HCT116 (cell line): ENCODE measurements around the gene TCF12. TPM values are rescaled to one million over a fixed set of nuclear protein-coding genes. Genes with fewer than 3 reads are reported as not detected.

Experiments
- ATAC-seq: fragments of 200-7000 bp; cut with Tn5 transposase; 2 replicates; pipeline ENCODE4 v1.9.1; 2020; ENCODE audit warnings: mild to moderate bottlenecking, moderate library complexity
- BruUV-seq: library from RNA; stranded (reverse); fragments of 400-500 nt; replicated peaks from 2 replicates; lab custom pipeline; 2021; lab: Mats Ljungman, UMichigan
- CTCF ChIA-PET: fragments of 300-600 bp; sonication (Branson Sonifier 250); formaldehyde crosslinking; loops from one replicate; lab custom pipeline; 2021; ENCODE audit warnings: antibody characterized with exemption; lab: Charles Lee
- POLR2A ChIA-PET: fragments of 300-600, 350-600 bp; sonication (Branson Sonifier 250); formaldehyde crosslinking; loops from one replicate; lab custom pipeline; 2021; ENCODE audit warnings: antibody characterized with exemption; lab: Charles Lee
- RAD21 ChIA-PET, 2 experiments: fragments of 300-600 bp; sonication (Branson Sonifier 250); formaldehyde crosslinking; loops; one replicate each; lab custom pipeline; 2023; ENCODE audit warnings: low total read pairs in 2 of 2; ENCODE audit not compliant: uncharacterized antibody in 2 of 2, unreplicated experiment in 2 of 2, low non-redundant PET in 1 of 2; lab: Charles Lee
- DNase-seq: peaks from one replicate; pipeline ENCODE4 v3.0.0-alpha.2; 2010; ENCODE audit warnings: low read depth, low spot score
- H2AFZ ChIP-seq: fragments of 200-600 bp; shearing (Covaris generic), sonication (generic); 2 replicates; pipeline ENCODE4 v1.6.1; 2017; ENCODE audit warnings: low read depth, mixed run types, mixed read lengths, antibody characterized with exemption, low read length; ENCODE audit not compliant: poor library complexity, severe bottlenecking
- H3K27ac ChIP-seq: 2 replicates; pipeline ENCODE4 v1.5.1; 2012; ENCODE audit warnings: low read depth, low read length
- H3K27me3 ChIP-seq: fragments of 200-600 bp; sonication (generic); 2 replicates; pipeline ENCODE4 v1.6.1; 2016; ENCODE audit warnings: mixed run types, low read length, mixed read lengths; ENCODE audit not compliant: insufficient read depth
- H3K36me3 ChIP-seq, 2 experiments: fragments of 200-500 bp in 1 of 2; fragments of 200-600 bp in 1 of 2; sonication (Bioruptor generic) in 1 of 2; sonication (generic) in 1 of 2; 2 replicates each; pipeline versions ENCODE4 v1.5.1 to v1.6.1; 2014 to 2016; ENCODE audit warnings: low read length in 2 of 2, inconsistent platforms in 1 of 2, mixed read lengths in 1 of 2, mixed run types in 1 of 2; ENCODE audit not compliant: insufficient read depth in 2 of 2, control insufficient read depth in 1 of 2
- H3K4me1 ChIP-seq, 2 experiments: fragments of 200-600 bp in 1 of 2; sonication (generic) in 1 of 2; 2 replicates each; pipeline versions ENCODE4 v1.5.1 to v1.6.1; 2012 to 2017; ENCODE audit warnings: low read length in 2 of 2, inconsistent platforms in 1 of 2, mild to moderate bottlenecking in 1 of 2, mixed read lengths in 1 of 2, mixed run types in 1 of 2, moderate library complexity in 1 of 2; ENCODE audit not compliant: insufficient read depth in 2 of 2, control insufficient read depth in 1 of 2
- H3K4me2 ChIP-seq: fragments of 200-600 bp; sonication (generic); 2 replicates; pipeline ENCODE4 v1.6.1; 2017; ENCODE audit warnings: mixed run types, low read length, mixed read lengths
- H3K4me3 ChIP-seq, 2 experiments: fragments of 200-600 bp in 1 of 2; sonication (generic) in 1 of 2; replicated peaks in 1 of 2; 2 replicates each; pipeline ENCODE4 v1.5.1; 2011 to 2016; ENCODE audit warnings: low read length in 2 of 2, control low read depth in 1 of 2, low read depth in 1 of 2, mild to moderate bottlenecking in 1 of 2, mixed read lengths in 1 of 2, mixed run types in 1 of 2
- H3K79me2 ChIP-seq: fragments of 200-600 bp; sonication (generic); 2 replicates; pipeline ENCODE4 v1.6.1; 2017; ENCODE audit warnings: mild to moderate bottlenecking, mixed run types, low read length, moderate library complexity, mixed read lengths; ENCODE audit not compliant: insufficient read depth
- H3K9ac ChIP-seq: fragments of 200-600 bp; sonication (generic); 2 replicates; pipeline ENCODE4 v1.6.1; 2016; ENCODE audit warnings: low read length, mixed read lengths
- H3K9me2 ChIP-seq: fragments of 200-600 bp; sonication (generic), shearing (Covaris generic); 2 replicates; pipeline ENCODE4 v1.6.1; 2017; ENCODE audit warnings: mixed run types, mild to moderate bottlenecking, moderate library complexity; ENCODE audit not compliant: insufficient read depth
- H3K9me3 ChIP-seq, 2 experiments: fragments of 200-500 bp in 1 of 2; fragments of 200-600 bp in 1 of 2; sonication (Bioruptor generic) in 1 of 2; sonication (generic) in 1 of 2; 2 replicates each; pipeline ENCODE4 v1.6.1; 2014 to 2017; ENCODE audit warnings: low read length in 2 of 2, mixed read lengths in 2 of 2, inconsistent platforms in 1 of 2, low read depth in 1 of 2, mild to moderate bottlenecking in 1 of 2, mixed run types in 1 of 2, moderate library complexity in 1 of 2; ENCODE audit not compliant: control insufficient read depth in 1 of 2, insufficient read depth in 1 of 2
- H4K20me1 ChIP-seq: fragments of 200-600 bp; sonication (generic), shearing (Covaris generic); 2 replicates; pipeline ENCODE4 v1.6.1; 2017; ENCODE audit warnings: mixed run types, mild to moderate bottlenecking, moderate library complexity; ENCODE audit not compliant: insufficient read depth
- CBX3 ChIP-seq: IDR thresholded peaks from 2 replicates; pipeline ENCODE4 v1.6.1; 2012; ENCODE audit warnings: low read depth
- CTCF ChIP-seq, 3 experiments: fragments of 200-600 bp in 1 of 3; sonication (generic) in 1 of 3; IDR thresholded peaks in 2 of 3; conservative IDR thresholded peaks in 1 of 3; 2 replicates each; pipeline ENCODE4 v1.5.1; 2012 to 2017; ENCODE audit warnings: low read depth in 2 of 3, low read length in 2 of 3, antibody characterized with exemption in 1 of 3, borderline replicate concordance in 1 of 3, control low read depth in 1 of 3, mild to moderate bottlenecking in 1 of 3, mixed read lengths in 1 of 3, mixed run types in 1 of 3, moderate library complexity in 1 of 3; ENCODE audit not compliant: insufficient read depth in 1 of 3
- EGR1 ChIP-seq: IDR thresholded peaks from 2 replicates; pipeline ENCODE4 v1.6.1; 2012; ENCODE audit warnings: low read depth
- EZH2 ChIP-seq: fragments of 200-600 bp; sonication (generic); IDR thresholded peaks from 2 replicates; pipeline ENCODE4 v1.6.1; 2017; ENCODE audit warnings: antibody characterized with exemption, mixed run types
- FOSL1 ChIP-seq: IDR thresholded peaks from 2 replicates; pipeline ENCODE4 v1.6.1; 2012; ENCODE audit warnings: low read depth
- RAD21 ChIP-seq: IDR thresholded peaks from 2 replicates; pipeline ENCODE4 v1.6.1; 2012; ENCODE audit warnings: low read depth, mild to moderate bottlenecking
- SIN3A ChIP-seq: IDR thresholded peaks from 2 replicates; pipeline ENCODE4 v1.6.1; 2012; ENCODE audit warnings: low read depth
- TCF7L2 ChIP-seq: IDR thresholded peaks from 2 replicates; pipeline ENCODE4 v1.7.0; 2011; ENCODE audit warnings: borderline replicate concordance, inconsistent platforms; ENCODE audit not compliant: insufficient read depth, insufficient read length; ENCODE audit errors: extremely low read depth
- YY1 ChIP-seq: IDR thresholded peaks from 2 replicates; pipeline ENCODE4 v1.6.1; 2011; ENCODE audit warnings: low read length, low read depth, moderate library complexity, mild to moderate bottlenecking; ENCODE audit not compliant: insufficient replicate concordance; ENCODE audit errors: extremely low read depth
- ZFX ChIP-seq: fragments of 450-650 bp; IDR thresholded peaks from 2 replicates; pipeline ENCODE4 v1.6.1; 2017
- ZNF274 ChIP-seq: fragments of 200-500 bp; sonication (Bioruptor generic); IDR thresholded peaks from 2 replicates; pipeline ENCODE4 v1.6.1; 2014; ENCODE audit warnings: mild to moderate bottlenecking, low read depth, low read length, inconsistent platforms
- intact Hi-C: fragments of 100-400 bp; cut with micrococcal nuclease; formaldehyde crosslinking; loops from 2 replicates; pipeline ENCODE4 v1.10.0; 2022
- total RNA-seq: library from RNA; stranded (reverse); gene quantifications from one replicate; pipeline ENCODE4 v1.2.1, GENCODE V29; 2021; ENCODE audit not compliant: unreplicated experiment

Gene TCF12
- total RNA-seq, 1 experiment from 2014 or later = 71.6 TPM

- Histone ChIP-seq H3K9ac (no peak overlapping the region), H3K36me3 (no peaks in the 10 kb centered on the region), H2AFZ (no peak overlapping the region), H3K9me3 (no peaks in the 10 kb centered on the region), H3K27ac (peak overlapping the region; percentile 32; the same call in 1 of the 2 replicates), H3K27me3 (no peaks in the 10 kb centered on the region), H4K20me1 (peaks cover 21% of the 10 kb centered on the region; the same call in 1 of the 2 replicates)
- no TSS peak for BruUV-seq
- RAD21 ChIA-PET = no interaction called here
- peak; percentile 52; the same call in 1 of the 2 replicates for ATAC-seq
- TF ChIP-seq RAD21 (no peak), FOSL1 (peak; percentile 16; the same call in 1 of the 2 replicates)
- TF ChIP-seq, all 23 proteins: peak for 1
- intact Hi-C loops = no loop called here
- Histone ChIP-seq H3K4me2 (peak overlapping the region; percentile 41; the same call in 1 of the 2 replicates), H3K9me2 (no peaks in the 10 kb centered on the region), H3K4me1 (peaks cover 18 to 19% of the 10 kb centered on the region in 2 experiments), H3K79me2 (peaks cover 94% of the 10 kb centered on the region), H3K4me3 (no peak overlapping the region)
- ChIA-PET POLR2A (no interaction called here), CTCF (no interaction called here)
- no peak for DNase-seq
Measured at GRCh38 chr15:56929399-56929798, 11.0 kb downstream of the TCF12 start.

DNA sequence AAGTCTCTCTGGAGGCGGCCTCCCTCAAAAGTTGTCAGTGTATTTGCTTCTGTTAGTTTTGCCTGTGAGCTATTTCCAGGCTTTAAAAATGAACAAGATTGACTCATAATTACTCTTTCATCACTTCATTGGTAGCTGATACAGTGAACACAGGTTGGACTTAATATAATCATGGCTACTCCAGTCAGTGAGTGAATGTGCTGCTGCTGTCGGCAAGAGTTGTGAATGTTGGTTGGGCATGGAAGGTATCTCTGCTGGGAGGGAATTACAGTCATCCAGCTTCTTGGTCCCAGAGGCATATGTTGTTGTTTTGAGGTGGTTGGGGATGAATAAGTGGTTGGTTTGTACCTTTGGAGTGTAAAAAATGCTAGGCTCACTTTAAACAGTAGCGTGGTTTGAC is 11.5 kb downstream of the TCF12 start:
- ChIA-PET RAD21 (no interaction called here), POLR2A (no interaction called here), CTCF (no interaction called here)
- Histone ChIP-seq H3K9me3 (no peaks in the 10 kb centered on the region), H3K27ac (no peak overlapping the region; the same call in 1 of the 2 replicates), H3K79me2 (peaks cover 94% of the 10 kb centered on the region), H2AFZ (no peak overlapping the region), H3K4me3 (no peak overlapping the region), H4K20me1 (peaks cover 21% of the 10 kb centered on the region; the same call in 1 of the 2 replicates), H3K4me1 (peaks cover 18 to 19% of the 10 kb centered on the region in 2 experiments), H3K9ac (no peak overlapping the region), H3K9me2 (no peaks in the 10 kb centered on the region), H3K27me3 (no peaks in the 10 kb centered on the region), H3K36me3 (no peaks in the 10 kb centered on the region), H3K4me2 (peak overlapping the region; percentile 41; the same call in 1 of the 2 replicates)
- no TSS peak for BruUV-seq
- TF ChIP-seq SIN3A (no peak), YY1 (no peak), ZNF274 (no peak), EZH2 (no peak), TCF7L2 (no peak), CBX3 (no peak), EGR1 (no peak), CTCF (IDR thresholded peaks at IDR 0.05 in 2 of 3, conservative IDR thresholded peaks at IDR 0.05 in 1 of 3; ENCODE audit: borderline replicate concordance in 1 of 3, insufficient read depth in 1 of 3, low read depth in 2 of 3, low read length in 2 of 3) (no peak), ZFX (no peak)
- intact Hi-C loops = no loop called here
- DNase-seq (no peak), ATAC-seq (peak; percentile 27; the same call in 1 of the 2 replicates)
